CD4-positive, alpha-beta T cell treated with Interleukin-2 at 100 ng/mL for 4 hours (primary cell): Measurements from ENCODE around the gene PFKFB3.

Experiments used
- DNase-seq: peaks from one replicate; pipeline ENCODE4 v3.0.0-alpha.2; 2020; ENCODE audit warnings: low spot score

PFKFB3 gene

DNA sequence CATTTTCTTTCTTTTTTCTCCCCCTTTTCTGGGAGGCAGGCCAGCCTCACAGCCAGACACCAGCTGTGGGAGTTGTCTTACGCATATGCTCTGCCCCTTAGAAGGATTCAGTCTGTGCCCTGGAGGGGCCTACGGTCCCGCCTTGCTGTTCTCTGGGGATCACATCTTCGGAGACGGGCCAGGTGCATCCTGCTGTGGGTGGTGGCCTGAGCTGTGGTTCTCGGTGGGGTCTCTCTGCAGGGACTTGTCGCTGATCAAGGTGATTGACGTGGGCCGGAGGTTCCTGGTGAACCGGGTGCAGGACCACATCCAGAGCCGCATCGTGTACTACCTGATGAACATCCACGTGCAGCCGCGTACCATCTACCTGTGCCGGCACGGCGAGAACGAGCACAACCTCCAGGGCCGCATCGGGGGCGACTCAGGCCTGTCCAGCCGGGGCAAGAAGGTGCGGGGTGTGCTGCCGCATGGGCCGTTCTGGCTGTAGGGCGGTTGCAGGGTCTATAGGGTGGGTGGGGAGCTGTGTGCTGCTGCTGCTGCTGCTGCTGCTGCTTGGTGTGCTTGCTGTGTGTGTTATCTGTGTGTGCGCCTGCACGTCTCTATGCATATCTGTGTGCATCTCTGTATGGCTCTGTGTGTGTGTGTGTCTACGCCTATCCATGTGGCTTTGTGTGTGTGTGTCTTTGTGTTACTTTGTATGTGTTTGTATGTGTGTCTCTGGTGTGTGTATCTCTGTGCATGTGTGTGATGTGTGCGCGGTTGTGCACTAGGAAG lies 17.9 kb downstream of the PFKFB3 start:
- no peak for DNase-seq

GRCh38 chr10:6221192-6221940 lies 18.6 kb downstream of the PFKFB3 start:
- DNase-seq: no peak

- no peak for DNase-seq
Measured at GRCh38 chr10:6221971-6222751, 19.4 kb downstream of the PFKFB3 start.

GRCh38 chr10:6222755-6223154 lies 20.0 kb downstream of the PFKFB3 start:
- DNase-seq: no peak

GRCh38 chr10:6223981-6224380 lies 21.2 kb downstream of the PFKFB3 start:
- no peak for DNase-seq

- DNase-seq: no peak
Measured at GRCh38 chr10:6224781-6225180, 22.0 kb downstream of the PFKFB3 start.

GRCh38 chr10:6225263-6225814 lies 22.6 kb downstream of the PFKFB3 start:
- no peak for DNase-seq

DNA sequence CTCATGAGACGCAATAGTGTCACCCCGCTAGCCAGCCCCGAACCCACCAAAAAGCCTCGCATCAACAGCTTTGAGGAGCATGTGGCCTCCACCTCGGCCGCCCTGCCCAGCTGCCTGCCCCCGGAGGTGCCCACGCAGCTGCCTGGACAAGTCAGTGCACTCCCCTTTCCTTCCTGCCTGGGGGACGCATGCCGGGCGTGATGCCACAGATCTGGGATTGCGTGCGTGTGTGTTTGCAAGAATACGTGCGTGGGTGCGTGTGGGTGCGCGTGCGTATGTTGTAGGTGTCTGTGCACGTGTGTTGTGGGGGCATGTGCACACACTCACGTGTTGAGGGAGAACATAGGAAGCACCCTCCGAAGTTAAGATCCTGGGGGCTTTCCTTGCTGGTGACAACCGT lies 23.5 kb downstream of the PFKFB3 start:
- no peak for DNase-seq

- no peak for DNase-seq
Measured at GRCh38 chr10:6227346-6227745, 24.6 kb downstream of the PFKFB3 start.

DNA sequence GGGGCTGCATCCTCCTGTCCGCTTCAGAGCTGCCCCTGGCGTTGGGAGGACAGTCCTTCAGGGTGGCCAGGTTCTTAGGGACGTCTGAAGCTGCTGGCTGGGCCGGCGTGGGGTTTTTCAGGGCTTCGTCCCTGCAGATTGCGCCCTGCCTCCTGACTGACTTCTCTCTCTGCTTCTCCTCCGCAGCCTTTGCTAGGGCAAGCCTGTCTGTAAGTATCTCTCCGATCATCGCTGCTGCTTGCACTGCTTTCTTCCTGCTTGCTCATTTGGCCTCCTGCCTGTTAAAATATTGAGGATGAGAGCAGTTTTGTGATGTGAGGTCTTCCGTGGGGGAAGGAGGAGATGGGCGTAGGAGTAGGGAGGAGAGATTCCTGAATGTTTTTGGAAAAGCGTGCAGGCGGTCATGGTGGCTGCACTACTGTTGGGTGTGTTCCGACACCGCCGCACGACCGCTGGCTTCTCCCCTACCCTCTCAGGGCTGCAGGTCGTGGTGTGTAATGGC lies 25.3 kb downstream of the PFKFB3 start:
- no peak for DNase-seq

- no peak for DNase-seq
Measured at GRCh38 chr10:6228647-6229046, 25.9 kb downstream of the PFKFB3 start.

DNA sequence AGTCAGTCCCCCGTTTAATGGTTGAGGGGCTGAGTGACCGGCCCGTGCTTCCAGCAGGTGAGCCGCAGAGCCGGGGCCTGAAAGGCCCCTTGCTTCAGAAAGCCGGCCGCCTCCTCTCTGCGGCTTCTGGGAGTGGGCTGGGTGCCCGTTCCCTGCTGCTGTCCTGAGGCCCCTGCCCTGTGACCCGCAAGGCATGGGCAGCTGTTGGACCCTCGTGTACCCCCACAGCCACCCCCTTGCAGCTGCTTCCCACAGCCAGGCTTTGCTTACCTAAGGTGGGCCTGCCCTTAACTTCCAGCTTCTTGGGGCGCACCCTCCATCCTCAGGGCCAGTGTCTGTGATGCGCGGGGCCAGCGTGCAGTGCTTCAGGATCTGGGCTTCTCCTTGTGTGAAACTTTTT lies 26.6 kb downstream of the PFKFB3 start:
- no peak for DNase-seq

DNA sequence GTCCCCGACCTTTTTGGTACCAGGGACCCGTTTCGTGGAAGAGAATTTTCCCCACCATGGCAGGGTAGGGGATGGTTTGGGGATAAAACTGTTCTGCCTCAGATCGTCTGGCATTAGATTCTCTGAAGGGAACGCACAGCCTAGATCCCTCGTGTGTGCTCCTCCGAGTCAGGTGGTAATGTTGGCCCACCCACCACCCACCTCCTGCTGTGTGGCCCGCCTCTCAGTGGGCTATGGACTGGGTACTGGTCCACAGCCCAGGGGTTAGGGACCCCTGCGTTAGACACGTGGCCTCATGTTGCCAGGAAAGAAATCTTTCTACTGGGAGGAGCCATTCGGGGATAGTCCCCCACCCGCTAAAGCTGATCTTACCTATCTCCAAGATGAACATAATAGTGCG lies 27.0 kb downstream of the PFKFB3 start:
- DNase-seq: no peak

- no peak for DNase-seq
Measured at GRCh38 chr10:6230315-6230714, 27.6 kb downstream of the PFKFB3 start.

DNA sequence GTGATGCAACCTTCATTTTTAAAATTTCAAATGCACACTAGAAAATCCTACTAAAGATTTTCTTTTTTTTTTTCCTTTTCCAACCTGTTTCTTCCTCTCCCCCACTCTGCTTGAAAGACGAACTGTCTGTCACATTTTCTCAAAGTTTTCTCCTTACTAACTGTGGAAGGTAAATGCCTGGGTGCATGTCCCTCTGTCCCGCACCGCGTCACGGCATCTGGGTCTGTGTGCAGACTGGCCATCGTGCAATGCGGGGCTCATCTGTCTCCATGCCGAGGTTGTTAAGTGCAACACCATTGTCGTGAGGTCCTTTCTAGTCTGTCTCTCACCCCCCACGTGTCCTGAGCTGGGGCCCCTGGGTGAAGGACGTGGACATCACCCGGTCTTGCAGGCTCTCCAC lies 28.4 kb downstream of the PFKFB3 start:
- no peak for DNase-seq

GRCh38 chr10:6231730-6232129 lies 29.0 kb downstream of the PFKFB3 start:
- DNase-seq: no peak

DNA sequence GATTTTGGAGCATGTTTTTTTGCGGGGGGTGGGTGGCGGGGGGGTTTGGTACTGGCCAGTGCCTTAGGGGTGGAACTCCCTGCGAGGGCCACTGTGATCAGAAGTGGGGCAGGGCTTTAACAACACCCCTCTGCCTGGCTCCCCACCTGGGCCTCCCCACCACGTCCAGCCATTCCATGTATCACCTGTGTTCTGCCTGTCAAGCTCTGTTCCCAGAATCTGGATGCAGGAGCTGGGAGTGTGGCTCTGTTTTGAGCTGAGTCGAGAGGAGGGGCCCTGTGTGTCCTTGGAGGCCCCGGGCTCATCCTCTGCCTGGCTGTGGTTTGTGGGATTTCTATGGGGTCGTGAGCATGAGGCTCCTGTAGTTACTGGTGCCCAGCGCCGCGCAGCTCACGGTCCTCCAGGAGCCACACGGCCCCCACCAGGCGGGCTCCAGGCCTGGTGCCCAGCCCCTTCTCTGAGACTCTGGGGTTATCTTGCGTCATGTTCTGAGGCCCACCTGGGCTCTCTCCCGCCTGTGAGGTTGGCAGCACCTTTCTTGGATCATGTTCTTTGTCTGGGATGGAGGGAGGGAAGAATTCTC lies 29.6 kb downstream of the PFKFB3 start:
- DNase-seq: no peak

DNA sequence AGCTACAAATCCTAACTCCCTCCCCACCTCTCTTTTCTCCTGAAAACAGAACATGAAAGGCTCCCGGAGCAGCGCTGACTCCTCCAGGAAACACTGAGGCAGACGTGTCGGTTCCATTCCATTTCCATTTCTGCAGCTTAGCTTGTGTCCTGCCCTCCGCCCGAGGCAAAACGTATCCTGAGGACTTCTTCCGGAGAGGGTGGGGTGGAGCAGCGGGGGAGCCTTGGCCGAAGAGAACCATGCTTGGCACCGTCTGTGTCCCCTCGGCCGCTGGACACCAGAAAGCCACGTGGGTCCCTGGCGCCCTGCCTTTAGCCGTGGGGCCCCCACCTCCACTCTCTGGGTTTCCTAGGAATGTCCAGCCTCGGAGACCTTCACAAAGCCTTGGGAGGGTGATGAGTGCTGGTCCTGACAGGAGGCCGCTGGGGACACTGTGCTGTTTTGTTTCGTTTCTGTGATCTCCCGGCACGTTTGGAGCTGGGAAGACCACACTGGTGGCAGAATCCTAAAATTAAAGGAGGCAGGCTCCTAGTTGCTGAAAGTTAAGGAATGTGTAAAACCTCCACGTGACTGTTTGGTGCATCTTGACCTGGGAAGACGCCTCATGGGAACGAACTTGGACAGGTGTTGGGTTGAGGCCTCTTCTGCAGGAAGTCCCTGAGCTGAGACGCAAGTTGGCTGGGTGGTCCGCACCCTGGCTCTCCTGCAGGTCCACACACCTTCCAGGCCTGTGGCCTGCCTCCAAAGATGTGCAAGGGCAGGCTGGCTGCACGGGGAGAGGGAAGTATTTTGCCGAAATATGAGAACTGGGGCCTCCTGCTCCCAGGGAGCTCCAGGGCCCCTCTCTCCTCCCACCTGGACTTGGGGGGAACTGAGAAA lies 30.4 kb downstream of the PFKFB3 start:
- DNase-seq: no peak

- no peak for DNase-seq
Measured at GRCh38 chr10:6233725-6234277, 31.1 kb downstream of the PFKFB3 start.

DNA sequence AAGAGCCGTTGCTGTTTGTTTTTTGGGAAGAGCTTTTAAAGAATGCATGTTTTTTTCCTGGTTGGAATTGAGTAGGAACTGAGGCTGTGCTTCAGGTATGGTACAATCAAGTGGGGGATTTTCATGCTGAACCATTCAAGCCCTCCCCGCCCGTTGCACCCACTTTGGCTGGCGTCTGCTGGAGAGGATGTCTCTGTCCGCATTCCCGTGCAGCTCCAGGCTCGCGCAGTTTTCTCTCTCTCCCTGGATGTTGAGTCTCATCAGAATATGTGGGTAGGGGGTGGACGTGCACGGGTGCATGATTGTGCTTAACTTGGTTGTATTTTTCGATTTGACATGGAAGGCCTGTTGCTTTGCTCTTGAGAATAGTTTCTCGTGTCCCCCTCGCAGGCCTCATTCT lies 31.6 kb downstream of the PFKFB3 start:
- DNase-seq: no peak
